GM12878 (cell line): ENCODE data around the gene DUS1L. TPM values are rescaled to one million over a fixed set of nuclear protein-coding genes. Genes with fewer than 3 reads are reported as not detected.

Experiments
- BACH1 ChIP-seq: fragments of 450-650 bp; IDR thresholded peaks from 2 replicates; pipeline ENCODE4 v1.6.1; 2017; ENCODE audit warnings: mild to moderate bottlenecking, borderline replicate concordance
- BCL11A ChIP-seq: IDR thresholded peaks from 2 replicates; pipeline ENCODE4 v1.6.1; 2011; ENCODE audit warnings: low read depth, low read length
- BCL3 ChIP-seq: IDR thresholded peaks from 2 replicates; pipeline ENCODE4 v1.6.1; 2011; ENCODE audit warnings: borderline replicate concordance, low read depth, mild to moderate bottlenecking, moderate library complexity, low read length; ENCODE audit not compliant: insufficient read depth, poor library complexity, severe bottlenecking
- CREM ChIP-seq: IDR thresholded peaks from 2 replicates; pipeline ENCODE4 v1.6.1; 2014; ENCODE audit warnings: antibody characterized with exemption, low read depth
- DPF2 ChIP-seq: fragments of 450-650 bp; IDR thresholded peaks from 2 replicates; pipeline ENCODE4 v1.6.1; 2017; ENCODE audit warnings: mild to moderate bottlenecking
- ETV6 ChIP-seq, 2 experiments: fragments of 450-650 bp in 1 of 2; IDR thresholded peaks in 1 of 2; conservative IDR thresholded peaks in 1 of 2; 2 replicates each; pipeline ENCODE4 v1.6.1; 2014; ENCODE audit warnings: antibody characterized with exemption in 1 of 2, borderline replicate concordance in 1 of 2, low read depth in 1 of 2, mild to moderate bottlenecking in 1 of 2, moderate library complexity in 1 of 2
- FOS ChIP-seq: IDR thresholded peaks from 3 replicates; pipeline ENCODE4 v1.6.1; 2011; ENCODE audit warnings: borderline replicate concordance; ENCODE audit not compliant: insufficient read length; ENCODE audit errors: extremely low read depth
- GATAD2B ChIP-seq: fragments of 450-650 bp; conservative IDR thresholded peaks from 2 replicates; pipeline ENCODE4 v1.6.1; 2017; ENCODE audit warnings: low read depth, mild to moderate bottlenecking, moderate library complexity
- IKZF1 ChIP-seq: fragments of 450-650 bp; conservative IDR thresholded peaks from 2 replicates; pipeline ENCODE4 v1.6.1; 2017; ENCODE audit warnings: antibody characterized with exemption, mild to moderate bottlenecking
- JUNB ChIP-seq: IDR thresholded peaks from 2 replicates; pipeline ENCODE4 v1.6.1; 2016; ENCODE audit warnings: antibody characterized with exemption, mild to moderate bottlenecking
- MAX ChIP-seq: IDR thresholded peaks from 2 replicates; pipeline ENCODE4 v1.6.1; 2012; ENCODE audit warnings: low read depth, low read length, improper control_type of control experiment
- MXI1 ChIP-seq: fragments of 150-350 bp; IDR thresholded peaks from 2 replicates; pipeline ENCODE4 v1.6.1; 2011; ENCODE audit warnings: low read depth, mild to moderate bottlenecking, inconsistent platforms, low read length, improper control_type of control experiment
- NBN ChIP-seq: fragments of 450-650 bp; IDR thresholded peaks from 2 replicates; pipeline ENCODE4 v1.6.1; 2016
- NR2C1 ChIP-seq: fragments of 450-650 bp; IDR thresholded peaks from 2 replicates; pipeline ENCODE4 v1.6.1; 2017; ENCODE audit warnings: antibody characterized with exemption, mild to moderate bottlenecking, moderate library complexity
- POLR2A ChIP-seq: IDR thresholded peaks from 2 replicates; pipeline ENCODE4 v1.6.1; 2011; ENCODE audit warnings: low read depth, mild to moderate bottlenecking, low read length
- POLR2AphosphoS2 ChIP-seq: IDR thresholded peaks from 2 replicates; pipeline ENCODE4 v1.6.1; 2011; ENCODE audit warnings: low read depth, mild to moderate bottlenecking, low read length, improper control_type of control experiment, moderate library complexity
- SMARCA5 ChIP-seq: fragments of 450-650 bp; IDR thresholded peaks from 2 replicates; pipeline ENCODE4 v1.6.1; 2017; ENCODE audit warnings: mild to moderate bottlenecking
- SRF ChIP-seq, 2 experiments: IDR thresholded peaks; 2 replicates each; pipeline ENCODE4 v1.6.1; 2011; ENCODE audit warnings: low read depth in 2 of 2, low read length in 2 of 2, mild to moderate bottlenecking in 1 of 2, moderate library complexity in 1 of 2
- STAT3 ChIP-seq: IDR thresholded peaks from 2 replicates; pipeline ENCODE4 v1.6.1; 2011; ENCODE audit warnings: low read depth, low read length, improper control_type of control experiment
- TAF1 ChIP-seq: IDR thresholded peaks from 2 replicates; pipeline ENCODE4 v1.6.1; 2011; ENCODE audit warnings: mild to moderate bottlenecking, low read depth, low read length, borderline replicate concordance
- ZNF687 ChIP-seq: fragments of 450-650 bp; IDR thresholded peaks from 2 replicates; pipeline ENCODE4 v1.6.1; 2017; ENCODE audit warnings: mild to moderate bottlenecking, moderate library complexity
- polyA plus RNA-seq, 11 experiments: library from polyadenylated mRNA; depleted of rRNA in 4 of 11; unstranded in 6 of 11; stranded (reverse) in 5 of 11; fragments of >200 nt; fragmentation: Nextera tagmentation in 4 of 11; fragmentation: Illumina TruSeq in 1 of 11; extraction: Ambion mirVana in 4 of 11; extraction: Trizol in 1 of 11; gene quantifications; 1 replicate in 1 of 11; 2 replicates in 10 of 11; pipeline versions ENCODE4 v1.2.1 to v1.2.3, GENCODE V29; 2011 to 2016; ENCODE audit warnings: inconsistent platforms in 2 of 11, missing spikeins in 2 of 11, low read depth in 1 of 11
- total RNA-seq, 4 experiments: library from RNA; depleted of rRNA in 3 of 4; stranded (reverse); fragments of >200 nt in 3 of 4; fragmentation: Illumina TruSeq in 1 of 4; extraction: Trizol in 1 of 4; gene quantifications; 2 replicates each; pipeline versions ENCODE4 v1.2.1 to v1.2.3, GENCODE V29; 2013 to 2021

Gene DUS1L
- total and polyA plus RNA-seq, 10 of the 15 experiments (the other 5 are each of a cell fraction or from before 2014, with no cell fraction given) = 6.1 to 157 (median 44.5) TPM

GRCh38 chr17:82105882-82106687 is 40.5 kb upstream of the DUS1L start (continued):
- TF ChIP-seq SRF (IDR thresholded peaks at IDR 0.05; ENCODE audit: low read depth in 2 of 2, low read length in 2 of 2) (no peak), ETV6 (conservative IDR thresholded peaks at IDR 0.05 in 1 of 2, IDR thresholded peaks at IDR 0.05 in 1 of 2; ENCODE audit: borderline replicate concordance in 1 of 2, low read depth in 1 of 2) (no peak), POLR2A (peak; percentile 95), MXI1 (peak; percentile 92), TAF1 (peak; percentile 52; the same call in 1 of the 2 replicates), BCL3 (no peak), CREM (peak; percentile 5; the same call in 1 of the 2 replicates), DPF2 (no peak), IKZF1 (peak; percentile 78), BCL11A (0 out of 2 replicates have a peak, but pooled peaks have one; percentile 5), ZNF687 (peak; percentile 83; the same call in 1 of the 2 replicates), NR2C1 (no peak), JUNB (no peak), NBN (0 out of 2 replicates have a peak, but pooled peaks have one; percentile 67), FOS (no peak), MAX (peak; percentile 45; the same call in 1 of the 2 replicates), GATAD2B (no peak; the same call in none of the 2 replicates), BACH1 (peak; percentile 40; the same call in 1 of the 2 replicates), STAT3 (no peak), POLR2AphosphoS2 (peak; percentile 83), SMARCA5 (peak; percentile 54; the same call in 1 of the 2 replicates)
